Measurements from ENCODE around the gene WDFY4.

Gene WDFY4

DNA sequence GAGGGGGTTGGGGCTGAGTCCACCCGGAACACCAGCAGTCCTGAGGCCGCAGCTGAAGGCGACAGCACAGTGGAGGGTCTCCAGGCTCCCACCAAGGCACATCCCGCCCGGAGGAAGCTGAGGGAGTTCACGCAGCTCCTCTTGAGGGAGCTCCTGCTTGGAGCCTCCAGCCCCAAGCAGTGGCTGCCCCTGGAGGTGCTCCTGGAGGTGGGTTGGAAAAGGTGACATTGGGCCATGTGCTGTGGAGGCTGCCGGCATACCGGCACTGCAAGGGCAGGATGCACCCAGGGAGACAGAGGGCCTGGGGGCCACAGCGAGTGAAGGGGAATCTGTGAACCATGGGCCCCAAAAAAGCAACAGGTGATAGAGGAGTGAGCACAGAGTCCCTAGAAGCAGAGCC, 135.6 kb downstream of the WDFY4 start:
- Mint-ChIP-seq H3K4me3 (no peak overlapping the region), H3K36me3 (no peaks in the 10 kb centered on the region), H3K27ac (no peak overlapping the region), H3K9me3 (no peaks in the 10 kb centered on the region), H3K4me1 (no peaks in the 10 kb centered on the region)
- no peak for ATAC-seq
- no peak for DNase-seq (ENCODE audit: low spot score in 2 of 2)

DNA sequence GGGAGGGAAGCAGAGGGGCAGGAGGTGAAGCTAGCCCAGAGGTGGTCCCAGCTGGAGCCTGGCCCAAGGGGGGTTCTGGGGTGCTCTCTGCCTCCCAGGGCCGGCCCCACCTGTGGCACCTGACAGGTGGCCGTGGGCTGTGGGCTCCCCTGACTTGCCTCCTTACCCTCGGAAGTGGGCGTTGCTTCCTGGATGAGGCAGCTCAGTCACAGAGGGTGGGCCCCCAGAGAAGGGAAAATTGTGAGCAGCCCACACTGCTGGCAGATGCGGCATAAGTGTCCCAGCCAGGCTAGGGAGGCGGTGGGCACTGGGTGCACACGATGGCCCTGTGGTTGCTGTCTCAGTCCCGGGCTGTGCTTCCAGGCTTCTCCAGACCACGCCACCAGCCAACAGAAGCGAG, 136.0 kb downstream of the WDFY4 start:
- Mint-ChIP-seq H3K4me3 (no peak overlapping the region), H3K9me3 (no peaks in the 10 kb centered on the region), H3K27ac (no peak overlapping the region), H3K4me1 (no peaks in the 10 kb centered on the region), H3K36me3 (no peaks in the 10 kb centered on the region)
- DNase-seq (ENCODE audit: low spot score in 2 of 2) (no peak), ATAC-seq (peak; percentile 5)

DNA sequence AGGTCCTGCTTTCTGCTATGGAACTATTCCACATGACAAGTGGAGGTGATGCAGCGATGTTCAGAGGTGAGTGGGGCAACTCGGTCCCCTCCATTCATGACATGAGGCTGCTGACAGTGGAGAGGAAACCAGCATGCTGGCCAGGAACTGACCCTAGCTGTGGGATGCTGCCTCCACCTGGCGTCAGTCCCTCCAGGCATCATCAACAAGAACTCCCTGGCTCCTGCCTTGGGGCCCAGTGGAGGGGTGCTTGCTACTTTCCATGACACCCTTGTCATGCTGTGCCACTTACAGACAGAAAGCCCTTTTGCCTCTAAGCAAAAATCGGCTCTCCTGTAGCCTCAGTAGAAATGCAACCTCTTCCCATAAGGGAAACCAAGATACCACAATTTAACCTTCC, 136.4 kb downstream of the WDFY4 start:
- Mint-ChIP-seq H3K4me3 (no peak overlapping the region), H3K27ac (no peak overlapping the region), H3K9me3 (no peaks in the 10 kb centered on the region), H3K36me3 (no peaks in the 10 kb centered on the region), H3K4me1 (no peaks in the 10 kb centered on the region)
- ATAC-seq (peak; percentile 16), DNase-seq (ENCODE audit: low spot score in 2 of 2) (no peak)

GRCh38 chr10:48821692-48822091, 137.0 kb downstream of the WDFY4 start:
- Mint-ChIP-seq H3K4me3 (no peak overlapping the region), H3K27ac (no peak overlapping the region), H3K4me1 (no peaks in the 10 kb centered on the region), H3K36me3 (no peaks in the 10 kb centered on the region), H3K9me3 (no peaks in the 10 kb centered on the region)
- DNase-seq (ENCODE audit: low spot score in 2 of 2) (no peak), ATAC-seq (peak; percentile 29)

GRCh38 chr10:48833674-48834073, 149.0 kb downstream of the WDFY4 start:
- H3K9me3 Mint-ChIP-seq = no peaks in the 10 kb centered on the region
- ATAC-seq (no peak), DNase-seq (ENCODE audit: low spot score in 2 of 2) (no peak)
- H3K4me1 Mint-ChIP-seq = no peaks in the 10 kb centered on the region
- H3K36me3 Mint-ChIP-seq = no peaks in the 10 kb centered on the region
- H3K27ac Mint-ChIP-seq = no peak overlapping the region
- no peak overlapping the region for H3K4me3 Mint-ChIP-seq

GRCh38 chr10:48834189-48834965, 149.7 kb downstream of the WDFY4 start:
- no peaks in the 10 kb centered on the region for H3K4me1 Mint-ChIP-seq

GRCh38 chr10:48835781-48836180, 151.1 kb downstream of the WDFY4 start:
- H3K27ac Mint-ChIP-seq = no peak overlapping the region
- H3K36me3 Mint-ChIP-seq = no peaks in the 10 kb centered on the region
- DNase-seq (ENCODE audit: low spot score in 2 of 2) (no peak), ATAC-seq (no peak)
- H3K4me1 Mint-ChIP-seq = no peaks in the 10 kb centered on the region
- no peaks in the 10 kb centered on the region for H3K9me3 Mint-ChIP-seq
- H3K4me3 Mint-ChIP-seq = no peak overlapping the region

More at GRCh38 chr10:48834189-48834965, 149.7 kb downstream of the WDFY4 start:
- ATAC-seq (no peak), DNase-seq (ENCODE audit: low spot score in 2 of 2) (no peak)
- no peak overlapping the region for H3K27ac Mint-ChIP-seq
- H3K36me3 Mint-ChIP-seq = no peaks in the 10 kb centered on the region
- no peak overlapping the region for H3K4me3 Mint-ChIP-seq
- no peaks in the 10 kb centered on the region for H3K9me3 Mint-ChIP-seq

GRCh38 chr10:48836605-48837004, 151.9 kb downstream of the WDFY4 start:
- DNase-seq (ENCODE audit: low spot score in 2 of 2) (no peak), ATAC-seq (no peak)
- Mint-ChIP-seq H3K4me1 (no peaks in the 10 kb centered on the region), H3K27ac (no peak overlapping the region), H3K36me3 (no peaks in the 10 kb centered on the region), H3K4me3 (no peak overlapping the region), H3K9me3 (no peaks in the 10 kb centered on the region)

DNA sequence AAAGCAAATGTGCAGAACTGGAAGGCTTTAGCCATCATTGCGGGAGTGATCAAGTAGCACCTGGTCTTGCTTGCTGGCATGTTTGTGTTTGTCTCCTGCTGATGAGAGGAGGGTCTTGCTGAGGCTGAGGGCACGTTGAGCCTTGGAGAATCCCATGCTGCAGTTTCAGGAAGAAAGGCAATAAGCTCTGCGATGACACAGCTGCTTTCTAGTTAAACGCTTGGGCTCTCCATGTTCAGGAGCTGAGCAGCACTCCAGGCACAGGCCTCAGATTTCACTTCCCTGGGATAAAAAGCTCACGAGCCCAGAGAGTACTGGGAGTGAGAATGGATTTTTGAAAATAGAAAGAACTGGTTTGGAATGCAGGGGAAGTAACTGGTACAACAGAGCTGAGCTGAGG, 154.2 kb downstream of the WDFY4 start:
- Mint-ChIP-seq H3K4me3 (no peak overlapping the region), H3K4me1 (no peaks in the 10 kb centered on the region), H3K27ac (no peak overlapping the region), H3K36me3 (no peaks in the 10 kb centered on the region), H3K9me3 (no peaks in the 10 kb centered on the region)
- DNase-seq (ENCODE audit: low spot score in 2 of 2) = no peak
- ATAC-seq = no peak

DNA sequence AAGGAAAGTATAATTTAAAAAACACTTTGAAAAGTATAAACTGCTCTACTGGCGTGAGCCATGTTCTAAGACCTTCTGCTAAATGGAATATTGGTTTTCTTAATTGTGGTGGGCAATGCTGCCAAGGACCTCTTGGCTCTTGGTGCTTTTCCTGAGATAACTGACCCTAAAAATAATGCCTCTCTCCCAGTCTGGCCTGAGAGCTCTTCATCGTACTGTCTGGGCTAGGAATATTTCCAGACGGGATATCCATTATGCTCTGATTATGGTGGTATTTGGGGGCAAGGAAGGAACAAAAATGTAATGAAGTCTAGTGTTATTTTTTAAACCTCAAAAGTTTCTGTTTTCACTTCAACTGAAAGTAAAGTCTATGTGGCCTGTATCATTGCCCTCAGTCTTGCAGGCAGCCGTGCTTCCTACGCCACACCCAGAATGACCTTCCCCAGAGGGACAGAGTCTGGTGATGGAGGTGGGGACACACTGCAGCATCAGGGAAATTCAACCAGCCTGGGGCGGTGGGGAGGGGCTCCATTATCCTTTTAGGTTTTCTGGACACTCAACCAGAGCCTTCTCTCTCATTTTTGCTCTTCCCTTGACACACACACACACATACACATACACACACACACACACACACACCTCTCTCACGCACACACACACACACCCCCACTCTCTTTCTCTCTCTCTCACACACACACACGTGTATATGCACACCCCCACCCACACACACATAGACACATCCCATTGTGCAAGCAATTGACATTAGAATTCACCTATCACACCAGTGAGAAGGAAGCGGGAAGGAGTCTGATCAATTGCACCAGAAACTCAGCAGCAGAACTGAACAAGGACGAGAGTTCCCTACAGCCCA, 155.4 kb downstream of the WDFY4 start:
- DNase-seq (ENCODE audit: low spot score in 2 of 2) = no peak
- no peaks in the 10 kb centered on the region for H3K9me3 Mint-ChIP-seq
- no peak overlapping the region for H3K4me3 Mint-ChIP-seq
- no peak overlapping the region for H3K27ac Mint-ChIP-seq
- no peak for ATAC-seq
- H3K4me1 Mint-ChIP-seq = no peaks in the 10 kb centered on the region
- H3K36me3 Mint-ChIP-seq = no peaks in the 10 kb centered on the region

DNA sequence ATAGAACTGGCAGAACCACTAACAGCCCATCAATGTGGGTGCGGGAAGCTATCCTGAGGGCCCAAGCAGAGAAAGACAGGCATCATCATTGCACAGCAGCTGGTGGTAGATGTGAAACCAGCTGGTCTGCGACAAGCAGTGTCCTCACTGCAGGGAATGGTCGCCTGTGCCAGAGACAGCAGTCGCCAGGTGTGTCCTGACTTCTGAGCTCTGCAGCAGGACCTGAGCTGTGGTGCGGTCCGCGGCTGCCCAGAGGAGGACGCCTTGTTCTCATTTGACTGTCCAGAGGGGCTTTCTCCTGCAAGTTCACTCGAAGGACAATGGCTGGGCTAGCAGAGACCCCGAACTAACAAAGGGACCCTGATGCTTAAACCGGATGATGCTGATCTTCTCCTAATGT, 157.6 kb downstream of the WDFY4 start:
- Mint-ChIP-seq H3K27ac (no peak overlapping the region), H3K36me3 (no peaks in the 10 kb centered on the region), H3K4me3 (no peak overlapping the region), H3K4me1 (no peaks in the 10 kb centered on the region), H3K9me3 (no peaks in the 10 kb centered on the region)
- no peak for ATAC-seq
- DNase-seq (ENCODE audit: low spot score in 2 of 2) = no peak

- Mint-ChIP-seq H3K36me3 (no peaks in the 10 kb centered on the region), H3K27ac (no peak overlapping the region), H3K4me1 (no peaks in the 10 kb centered on the region), H3K9me3 (no peaks in the 10 kb centered on the region), H3K4me3 (no peak overlapping the region)
- ATAC-seq (no peak), DNase-seq (ENCODE audit: low spot score in 2 of 2) (no peak)
Measured at GRCh38 chr10:48843198-48843597, 158.5 kb downstream of the WDFY4 start.

DNA sequence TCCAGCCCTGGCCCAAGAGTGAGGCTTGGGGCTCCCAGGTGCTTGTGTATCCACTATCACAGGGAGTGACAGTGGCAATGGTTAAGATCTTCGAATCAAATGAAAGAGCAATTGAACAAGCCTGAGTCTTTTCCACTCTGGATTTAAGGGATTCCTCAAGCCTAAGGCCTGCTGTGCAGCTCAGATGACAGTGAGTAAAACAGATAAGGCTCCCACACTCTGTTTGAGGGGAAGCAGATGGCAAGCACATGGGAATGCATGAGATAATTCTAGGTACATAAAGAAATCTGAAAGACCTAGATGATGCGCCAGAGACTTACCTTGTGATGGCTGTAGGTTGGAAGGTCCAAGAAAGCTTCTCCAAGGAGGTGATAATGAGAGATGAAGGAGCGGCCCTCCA, 159.9 kb downstream of the WDFY4 start:
- ATAC-seq (no peak), DNase-seq (ENCODE audit: low spot score in 2 of 2) (no peak)
- no peak overlapping the region for H3K27ac Mint-ChIP-seq
- H3K36me3 Mint-ChIP-seq = no peaks in the 10 kb centered on the region
- no peaks in the 10 kb centered on the region for H3K4me1 Mint-ChIP-seq
- H3K4me3 Mint-ChIP-seq = no peak overlapping the region
- no peaks in the 10 kb centered on the region for H3K9me3 Mint-ChIP-seq

DNA sequence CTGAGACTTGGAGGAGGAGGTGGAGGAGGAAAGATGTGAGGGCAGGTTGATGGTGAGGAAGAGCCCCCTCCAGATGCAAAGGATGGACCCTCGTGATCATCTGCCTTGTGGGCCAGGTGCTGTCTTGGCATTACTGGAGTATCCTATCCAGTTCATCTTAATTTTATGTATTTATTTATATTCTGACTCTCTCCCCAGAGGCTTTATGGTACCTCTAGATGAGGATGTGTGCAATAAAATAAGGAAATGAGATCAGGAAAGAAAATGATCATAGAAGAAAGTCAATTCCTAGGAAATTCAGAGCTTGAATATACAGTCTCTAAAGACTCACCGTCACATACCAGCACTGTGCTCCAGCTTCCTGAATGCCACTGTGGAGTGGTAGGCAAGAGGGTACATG, 160.8 kb downstream of the WDFY4 start:
- Mint-ChIP-seq H3K9me3 (no peaks in the 10 kb centered on the region), H3K4me3 (no peak overlapping the region), H3K36me3 (no peaks in the 10 kb centered on the region), H3K4me1 (no peaks in the 10 kb centered on the region), H3K27ac (no peak overlapping the region)
- ATAC-seq (no peak), DNase-seq (ENCODE audit: low spot score in 2 of 2) (no peak)

- H3K4me1 Mint-ChIP-seq = no peaks in the 10 kb centered on the region
- DNase-seq (ENCODE audit: low spot score in 2 of 2) = no peak
- no peaks in the 10 kb centered on the region for H3K36me3 Mint-ChIP-seq
- H3K27ac Mint-ChIP-seq = no peak overlapping the region
- ATAC-seq = no peak
- no peak overlapping the region for H3K4me3 Mint-ChIP-seq
- no peaks in the 10 kb centered on the region for H3K9me3 Mint-ChIP-seq
Measured at GRCh38 chr10:48847691-48848090, 163.0 kb downstream of the WDFY4 start.

DNA sequence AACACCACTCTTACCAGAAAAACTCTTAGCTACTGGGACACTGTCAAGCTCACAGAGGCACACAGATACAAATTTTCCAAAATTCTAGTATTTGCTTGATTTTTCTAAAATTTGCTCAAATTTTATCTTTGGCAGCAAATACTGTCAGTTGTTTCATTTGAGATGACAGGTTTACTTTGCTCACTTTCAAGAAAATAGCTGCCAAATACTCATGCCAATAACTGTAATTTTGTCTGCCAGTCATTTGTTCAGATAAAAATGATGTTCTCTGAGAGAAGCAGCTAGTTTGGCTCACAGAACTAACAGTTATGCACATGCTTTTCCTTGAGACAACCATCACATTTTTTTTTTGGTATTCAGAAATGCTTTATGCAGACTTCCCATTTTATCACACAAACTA, 172.2 kb downstream of the WDFY4 start:
- H3K4me3 Mint-ChIP-seq = no peak overlapping the region
- no peaks in the 10 kb centered on the region for H3K36me3 Mint-ChIP-seq
- no peak overlapping the region for H3K27ac Mint-ChIP-seq
- no peak for DNase-seq (ENCODE audit: low spot score in 2 of 2)
- no peak for ATAC-seq
- H3K4me1 Mint-ChIP-seq = no peaks in the 10 kb centered on the region
- no peaks in the 10 kb centered on the region for H3K9me3 Mint-ChIP-seq
